HCEC 1CT (cell line): ENCODE results near the gene DHX15.

Experiments
- DNase-seq: peaks from one replicate; pipeline ENCODE4 v3.0.0-alpha.2; 2017

Gene DHX15

GRCh38 chr4:24584211-24584850 lies at the start of gene DHX15:
Gene DHX15, minus strand, starts transcription at chr4:24584554. Its CDS starts 161 bp downstream, at chr4:24584393.
- DNase-seq, result peak; percentile 89

GRCh38 chr4:24632011-24632410 lies 47.7 kb upstream of the DHX15 start:
- DNase-seq, result no peak

- DNase-seq, result no peak
Observed at GRCh38 chr4:24630937-24631336, 46.6 kb upstream of the DHX15 start.

GRCh38 chr4:24625091-24625490 lies 40.7 kb upstream of the DHX15 start:
- DNase-seq, result no peak

- DNase-seq, result no peak
Observed at GRCh38 chr4:24624381-24624780, 40.0 kb upstream of the DHX15 start.

- no peak for DNase-seq
Observed at GRCh38 chr4:24622146-24622834, 37.9 kb upstream of the DHX15 start.

- no peak for DNase-seq
Observed at GRCh38 chr4:24615977-24616376, 31.6 kb upstream of the DHX15 start.

GRCh38 chr4:24614881-24615280 lies 30.5 kb upstream of the DHX15 start:
- no peak for DNase-seq

GRCh38 chr4:24613502-24613901 lies 29.1 kb upstream of the DHX15 start:
- no peak for DNase-seq

- DNase-seq, result no peak
Observed at GRCh38 chr4:24611575-24611974, 27.2 kb upstream of the DHX15 start.

GRCh38 chr4:24607334-24607733 lies 23.0 kb upstream of the DHX15 start:
- no peak for DNase-seq

GRCh38 chr4:24605216-24605615 lies 20.9 kb upstream of the DHX15 start:
- no peak for DNase-seq

- no peak for DNase-seq
Observed at GRCh38 chr4:24604558-24605214, 20.3 kb upstream of the DHX15 start.

- no peak for DNase-seq
Observed at GRCh38 chr4:24603343-24603742, 19.0 kb upstream of the DHX15 start.

GRCh38 chr4:24601121-24601520 lies 16.8 kb upstream of the DHX15 start:
- DNase-seq, result no peak

GRCh38 chr4:24599275-24599674 lies 14.9 kb upstream of the DHX15 start:
- DNase-seq, result no peak

- DNase-seq, result no peak
Observed at GRCh38 chr4:24598025-24598424, 13.7 kb upstream of the DHX15 start.

GRCh38 chr4:24595659-24596058 lies 11.3 kb upstream of the DHX15 start:
- DNase-seq, result no peak

- DNase-seq, result no peak
Observed at GRCh38 chr4:24594887-24595286, 10.5 kb upstream of the DHX15 start.

GRCh38 chr4:24589448-24589847 lies 5.1 kb upstream of the DHX15 start:
- no peak for DNase-seq

- no peak for DNase-seq
Observed at GRCh38 chr4:24588216-24588954, 4.0 kb upstream of the DHX15 start.

- peak; percentile 43 for DNase-seq
Observed at GRCh38 chr4:24583451-24584210, 723 bp downstream of the DHX15 start.
